Measurements from ENCODE around the gene ABCG1.

Gene ABCG1

GRCh38 chr21:42253466-42253865 is 34.5 kb downstream of the ABCG1 start:
- no peak for TF ChIP-seq CTCF (IDR thresholded peaks at IDR 0.05; ENCODE audit: extremely low read depth, insufficient read depth, missing control alignments)
- DNase-seq (ENCODE audit: low spot score) = no peak
- in situ Hi-C loops (cut with MboI; ENCODE audit: low pct_unique_long_range_greater_than_20kb, low sequenced_read_pairs, unreplicated experiment) = loop anchor here (10.0 kb wide), 1 partner anchor 99 kb away; no protein-coding TSS in a partner anchor

- no peak for DNase-seq (ENCODE audit: low spot score)
- no peak for TF ChIP-seq CTCF (IDR thresholded peaks at IDR 0.05; ENCODE audit: extremely low read depth, insufficient read depth, missing control alignments)
- in situ Hi-C loops (cut with MboI; ENCODE audit: low pct_unique_long_range_greater_than_20kb, low sequenced_read_pairs, unreplicated experiment) = loop anchor here (10.0 kb wide), 1 partner anchor 99 kb away; no protein-coding TSS in a partner anchor
Observed at GRCh38 chr21:42254083-42254482, 35.1 kb downstream of the ABCG1 start.

- in situ Hi-C loops (cut with MboI; ENCODE audit: low pct_unique_long_range_greater_than_20kb, low sequenced_read_pairs, unreplicated experiment) = loop anchor here (10.0 kb wide), 1 partner anchor 100 kb away; no protein-coding TSS in a partner anchor
- TF ChIP-seq CTCF (IDR thresholded peaks at IDR 0.05; ENCODE audit: extremely low read depth, insufficient read depth, missing control alignments) = no peak
- DNase-seq (ENCODE audit: low spot score) = no peak
Observed at GRCh38 chr21:42254651-42255601, 36.0 kb downstream of the ABCG1 start.

GRCh38 chr21:42255825-42256224 is 36.9 kb downstream of the ABCG1 start:
- in situ Hi-C loops (cut with MboI; ENCODE audit: low pct_unique_long_range_greater_than_20kb, low sequenced_read_pairs, unreplicated experiment) = loop anchor here (10.0 kb wide), 1 partner anchor 101 kb away; no protein-coding TSS in a partner anchor
- peak; percentile 11 for TF ChIP-seq CTCF (IDR thresholded peaks at IDR 0.05; ENCODE audit: extremely low read depth, insufficient read depth, missing control alignments)
- no peak for DNase-seq (ENCODE audit: low spot score)

GRCh38 chr21:42256316-42256715 is 37.4 kb downstream of the ABCG1 start:
- no peak for DNase-seq (ENCODE audit: low spot score)
- TF ChIP-seq CTCF (IDR thresholded peaks at IDR 0.05; ENCODE audit: extremely low read depth, insufficient read depth, missing control alignments) = no peak
- in situ Hi-C loops (cut with MboI; ENCODE audit: low pct_unique_long_range_greater_than_20kb, low sequenced_read_pairs, unreplicated experiment) = loop anchor here (10.0 kb wide), 1 partner anchor 102 kb away; no protein-coding TSS in a partner anchor

- no peak for DNase-seq (ENCODE audit: low spot score)
- no peak for TF ChIP-seq CTCF (IDR thresholded peaks at IDR 0.05; ENCODE audit: extremely low read depth, insufficient read depth, missing control alignments)
- in situ Hi-C loops (cut with MboI; ENCODE audit: low pct_unique_long_range_greater_than_20kb, low sequenced_read_pairs, unreplicated experiment) = loop anchor here (10.0 kb wide), 1 partner anchor 102 kb away; no protein-coding TSS in a partner anchor
Observed at GRCh38 chr21:42257091-42257765, 38.3 kb downstream of the ABCG1 start.
